Activated T-cell treated with anti-CD3 and anti-CD28 coated beads, Interleukin-2, amount 50 U/mL, for 24 hours (primary cell): ENCODE measurements around the gene MAN2B2.

Experiments used
- DNase-seq: peaks from one replicate; pipeline ENCODE4 v3.0.0-alpha.2; 2020
- H3K27ac Mint-ChIP-seq: 2 replicates; pipeline ENCODE4 v1.8.0; 2020; ENCODE audit warnings: mild to moderate bottlenecking, mixed read lengths
- H3K27me3 Mint-ChIP-seq: 2 replicates; pipeline ENCODE4 v1.8.0; 2020; ENCODE audit warnings: mixed read lengths
- H3K36me3 Mint-ChIP-seq: 2 replicates; pipeline ENCODE4 v1.8.0; 2020; ENCODE audit warnings: low read depth, mixed read lengths
- H3K4me1 Mint-ChIP-seq: 2 replicates; pipeline ENCODE4 v1.8.0; 2020; ENCODE audit warnings: low read depth, mixed read lengths
- H3K4me3 Mint-ChIP-seq: 2 replicates; pipeline ENCODE4 v1.8.0; 2020; ENCODE audit warnings: mild to moderate bottlenecking, moderate library complexity, mixed read lengths
- H3K9me3 Mint-ChIP-seq: 2 replicates; pipeline ENCODE4 v1.8.0; 2020; ENCODE audit warnings: mixed read lengths

MAN2B2 gene

DNA sequence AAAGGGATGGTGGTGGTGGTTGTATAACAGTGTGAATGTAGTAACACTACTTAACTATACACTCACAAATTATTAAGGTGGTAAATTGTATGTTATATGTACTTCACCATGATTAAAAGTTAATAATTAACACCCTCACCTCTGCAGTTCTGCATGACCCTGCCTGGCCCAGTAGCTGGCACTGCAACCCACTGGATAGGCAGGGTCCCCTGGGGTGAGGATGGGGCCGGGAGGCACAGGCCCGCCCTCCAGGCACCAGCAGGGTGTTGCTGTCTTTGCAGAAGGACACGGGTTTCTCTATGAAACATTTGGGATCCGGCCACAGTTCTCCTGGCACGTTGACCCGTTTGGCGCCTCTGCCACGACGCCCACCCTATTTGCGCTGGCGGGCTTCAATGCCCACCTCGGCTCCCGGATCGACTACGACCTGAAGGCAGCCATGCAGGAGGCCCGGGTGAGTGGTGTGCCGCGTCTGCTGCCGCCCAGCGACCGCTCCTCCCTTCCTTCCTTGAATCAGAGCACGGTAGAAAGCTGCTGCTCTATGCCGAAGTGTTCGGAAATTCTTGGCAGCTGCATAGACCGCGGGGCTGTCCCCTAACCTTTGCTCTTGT is 11.8 kb downstream of the MAN2B2 start:
- Mint-ChIP-seq H3K27me3 (no peaks in the 10 kb centered on the region), H3K9me3 (peaks cover 3% of the 10 kb centered on the region), H3K4me3 (no peak overlapping the region), H3K4me1 (no peaks in the 10 kb centered on the region), H3K36me3 (peaks cover 71% of the 10 kb centered on the region), H3K27ac (no peak overlapping the region)
- no peak for DNase-seq

DNA sequence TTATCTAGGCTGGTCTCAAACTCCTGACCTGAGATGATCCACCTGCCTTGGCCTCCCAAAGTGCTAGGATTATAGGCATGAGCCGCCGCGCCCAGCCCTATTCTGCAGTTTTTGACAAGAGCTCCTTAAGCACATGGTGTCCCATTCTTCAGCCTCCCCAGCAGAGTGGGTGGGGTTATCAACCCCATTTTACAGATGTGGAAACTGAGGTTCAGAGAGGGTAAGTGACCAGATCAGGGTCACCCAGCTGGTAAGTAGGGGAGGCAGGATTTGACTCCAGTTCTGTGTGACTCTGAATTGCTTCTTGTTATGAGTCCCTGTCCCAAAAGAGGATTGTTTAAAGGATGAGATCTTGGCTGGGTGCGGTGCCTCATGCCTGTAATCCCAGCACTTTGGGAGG is 14.5 kb downstream of the MAN2B2 start:
- H3K27ac Mint-ChIP-seq = no peak overlapping the region
- DNase-seq = no peak
- no peaks in the 10 kb centered on the region for H3K27me3 Mint-ChIP-seq
- H3K9me3 Mint-ChIP-seq = no peaks in the 10 kb centered on the region
- H3K4me1 Mint-ChIP-seq = no peaks in the 10 kb centered on the region
- peaks cover 67% of the 10 kb centered on the region for H3K36me3 Mint-ChIP-seq
- no peak overlapping the region for H3K4me3 Mint-ChIP-seq

- Mint-ChIP-seq H3K4me3 (no peak overlapping the region), H3K27ac (peak overlapping the region; percentile 44), H3K36me3 (peaks cover 70% of the 10 kb centered on the region), H3K4me1 (no peaks in the 10 kb centered on the region), H3K27me3 (no peaks in the 10 kb centered on the region), H3K9me3 (no peaks in the 10 kb centered on the region)
- no peak for DNase-seq
Observed at GRCh38 chr4:6591313-6591712, 16.3 kb downstream of the MAN2B2 start.

DNA sequence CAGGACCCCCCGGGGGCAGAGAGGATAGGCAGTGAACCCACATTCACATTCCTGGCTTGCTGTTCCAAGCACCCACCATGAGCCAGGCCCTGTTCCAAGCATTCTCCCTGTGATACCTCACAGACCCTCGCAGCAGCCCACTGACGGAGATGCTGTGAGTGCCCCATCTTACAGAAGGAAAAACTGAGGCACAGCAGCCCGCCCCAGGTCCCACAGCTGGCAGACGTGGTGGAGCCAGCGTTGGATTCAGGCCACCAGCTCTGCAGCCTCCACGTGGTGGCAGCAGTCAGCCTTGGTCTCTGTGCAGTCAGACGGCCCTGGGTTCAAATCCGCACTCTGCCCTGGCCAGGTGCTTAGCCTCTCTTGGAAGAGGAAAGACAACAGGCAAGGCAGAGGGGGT is 16.8 kb downstream of the MAN2B2 start:
- no peak overlapping the region for H3K4me3 Mint-ChIP-seq
- H3K9me3 Mint-ChIP-seq = no peaks in the 10 kb centered on the region
- no peaks in the 10 kb centered on the region for H3K27me3 Mint-ChIP-seq
- no peak for DNase-seq
- H3K36me3 Mint-ChIP-seq = peaks cover 72% of the 10 kb centered on the region
- peak overlapping the region; percentile 44 for H3K27ac Mint-ChIP-seq
- no peaks in the 10 kb centered on the region for H3K4me1 Mint-ChIP-seq

- H3K4me1 Mint-ChIP-seq = no peaks in the 10 kb centered on the region
- no peaks in the 10 kb centered on the region for H3K9me3 Mint-ChIP-seq
- H3K4me3 Mint-ChIP-seq = no peak overlapping the region
- no peaks in the 10 kb centered on the region for H3K27me3 Mint-ChIP-seq
- no peak overlapping the region for H3K27ac Mint-ChIP-seq
- DNase-seq = no peak
- H3K36me3 Mint-ChIP-seq = peaks cover 76% of the 10 kb centered on the region
Observed at GRCh38 chr4:6592804-6593563, 18.0 kb downstream of the MAN2B2 start.

DNA sequence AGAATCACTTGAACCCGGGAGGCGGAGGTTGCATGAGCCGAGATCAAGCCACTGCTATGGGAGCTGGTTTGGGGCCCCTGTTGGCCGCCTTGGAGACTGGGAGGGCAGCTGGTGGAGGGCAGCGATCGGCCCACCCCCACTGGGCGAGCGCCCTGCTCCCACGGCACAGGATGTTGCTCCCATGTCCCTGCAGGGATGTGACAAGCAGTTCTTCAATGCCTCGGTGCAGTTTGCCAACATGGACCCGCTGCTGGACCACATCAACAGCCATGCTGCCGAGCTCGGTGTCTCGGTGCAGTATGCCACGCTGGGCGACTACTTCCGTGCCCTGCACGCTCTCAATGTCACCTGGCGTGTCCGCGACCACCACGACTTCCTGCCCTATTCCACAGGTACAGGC is 19.4 kb downstream of the MAN2B2 start:
- no peaks in the 10 kb centered on the region for H3K9me3 Mint-ChIP-seq
- no peaks in the 10 kb centered on the region for H3K27me3 Mint-ChIP-seq
- no peak for DNase-seq
- H3K27ac Mint-ChIP-seq = no peak overlapping the region
- H3K36me3 Mint-ChIP-seq = peaks cover 78% of the 10 kb centered on the region
- H3K4me3 Mint-ChIP-seq = no peak overlapping the region
- no peaks in the 10 kb centered on the region for H3K4me1 Mint-ChIP-seq

GRCh38 chr4:6594826-6595355 is 19.9 kb downstream of the MAN2B2 start:
- Mint-ChIP-seq H3K27ac (no peak overlapping the region), H3K9me3 (no peaks in the 10 kb centered on the region), H3K4me3 (no peak overlapping the region), H3K4me1 (no peaks in the 10 kb centered on the region), H3K27me3 (no peaks in the 10 kb centered on the region), H3K36me3 (peaks cover 78% of the 10 kb centered on the region)
- no peak for DNase-seq

DNA sequence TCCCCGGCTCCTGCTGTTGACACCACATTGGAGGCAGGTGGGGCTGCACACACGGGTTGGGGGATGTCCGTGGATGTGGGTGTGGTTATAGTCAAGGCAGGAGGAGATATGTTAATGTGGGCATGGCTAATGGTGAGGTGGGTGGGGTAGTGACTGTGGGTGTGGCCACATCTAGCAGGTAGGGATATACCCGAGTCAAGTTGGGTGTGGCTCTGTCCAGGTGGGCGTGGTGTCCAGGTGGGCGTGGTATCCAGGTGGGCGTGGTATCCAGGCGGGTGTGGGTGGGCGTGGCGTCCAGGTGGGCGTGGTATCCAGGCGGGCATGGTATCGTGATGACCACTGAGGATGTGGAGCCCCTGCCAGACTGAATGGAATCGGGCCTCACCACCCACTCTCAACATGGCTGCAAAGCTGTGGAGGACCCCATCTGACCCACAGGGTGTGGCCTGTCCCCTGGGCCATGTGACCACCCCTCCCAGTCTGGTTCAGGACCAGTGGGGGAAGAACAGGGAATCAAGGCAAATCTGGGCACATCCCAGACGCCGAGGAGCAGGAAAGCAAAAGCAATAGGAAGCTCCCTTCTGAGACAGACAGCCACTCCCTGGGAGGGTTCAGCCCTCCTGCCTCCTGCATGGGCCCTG is 21.0 kb downstream of the MAN2B2 start:
- no peaks in the 10 kb centered on the region for H3K9me3 Mint-ChIP-seq
- no peaks in the 10 kb centered on the region for H3K4me1 Mint-ChIP-seq
- H3K4me3 Mint-ChIP-seq = no peak overlapping the region
- H3K36me3 Mint-ChIP-seq = peaks cover 80% of the 10 kb centered on the region
- no peak for DNase-seq
- H3K27ac Mint-ChIP-seq = no peak overlapping the region
- no peaks in the 10 kb centered on the region for H3K27me3 Mint-ChIP-seq

DNA sequence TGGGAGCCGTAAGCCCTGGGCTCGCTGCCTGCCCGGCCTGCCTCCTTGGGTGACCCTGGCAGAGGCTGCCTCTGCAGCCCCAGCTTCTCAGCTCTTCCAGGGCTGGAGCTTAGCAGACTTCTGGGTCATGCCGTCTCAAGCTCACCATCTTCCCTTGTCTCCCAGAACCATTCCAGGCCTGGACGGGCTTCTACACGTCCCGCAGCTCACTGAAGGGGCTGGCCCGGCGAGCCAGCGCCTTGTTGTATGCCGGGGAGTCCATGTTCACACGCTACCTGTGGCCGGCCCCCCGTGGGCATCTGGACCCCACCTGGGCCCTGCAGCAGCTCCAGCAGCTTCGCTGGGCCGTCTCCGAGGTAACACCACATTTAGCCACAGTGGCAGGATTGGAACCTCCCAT is 22.0 kb downstream of the MAN2B2 start:
- no peak for DNase-seq
- H3K4me3 Mint-ChIP-seq = no peak overlapping the region
- peaks cover 83% of the 10 kb centered on the region for H3K36me3 Mint-ChIP-seq
- H3K9me3 Mint-ChIP-seq = no peaks in the 10 kb centered on the region
- no peaks in the 10 kb centered on the region for H3K27me3 Mint-ChIP-seq
- no peak overlapping the region for H3K27ac Mint-ChIP-seq
- H3K4me1 Mint-ChIP-seq = no peaks in the 10 kb centered on the region

DNA sequence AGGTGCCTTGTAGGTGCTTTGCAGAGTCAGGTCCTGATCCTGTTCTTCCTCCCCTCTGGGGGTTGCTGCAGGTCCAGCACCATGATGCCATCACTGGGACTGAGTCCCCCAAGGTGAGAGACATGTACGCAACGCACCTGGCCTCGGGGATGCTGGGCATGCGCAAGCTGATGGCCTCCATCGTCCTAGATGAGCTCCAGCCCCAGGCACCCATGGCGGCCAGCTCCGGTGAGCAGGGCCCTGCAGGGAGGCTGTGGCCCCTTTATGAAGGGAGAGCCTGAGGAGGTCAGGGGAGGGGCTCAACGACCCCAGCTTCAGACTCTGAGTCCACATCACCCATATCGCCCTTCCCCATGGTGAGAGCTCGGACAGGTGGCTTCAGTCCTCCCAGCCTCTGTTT is 23.1 kb downstream of the MAN2B2 start:
- H3K4me1 Mint-ChIP-seq = no peaks in the 10 kb centered on the region
- no peaks in the 10 kb centered on the region for H3K9me3 Mint-ChIP-seq
- H3K27me3 Mint-ChIP-seq = no peaks in the 10 kb centered on the region
- H3K4me3 Mint-ChIP-seq = no peak overlapping the region
- H3K36me3 Mint-ChIP-seq = peaks cover 83% of the 10 kb centered on the region
- H3K27ac Mint-ChIP-seq = no peak overlapping the region
- no peak for DNase-seq

DNA sequence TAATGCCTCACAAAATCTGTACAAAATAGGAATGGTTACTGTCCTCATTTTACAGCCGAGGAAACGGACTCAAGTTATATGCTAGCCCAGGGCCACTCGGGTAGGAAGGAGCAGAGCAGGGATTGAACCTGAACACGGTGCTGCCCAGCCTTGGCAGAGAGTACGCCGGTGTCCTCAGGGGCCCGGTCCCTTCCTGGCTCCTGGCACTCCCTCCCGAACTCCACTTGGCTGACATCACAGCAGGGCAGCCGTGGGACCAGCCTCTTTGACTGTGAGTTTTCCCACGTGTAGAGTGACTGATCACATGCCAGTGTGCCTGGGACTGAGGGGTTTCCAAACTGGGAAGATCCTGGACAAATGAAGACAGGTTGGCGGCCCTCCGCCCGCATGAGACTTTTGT is 23.7 kb downstream of the MAN2B2 start:
- Mint-ChIP-seq H3K4me3 (no peak overlapping the region), H3K4me1 (no peaks in the 10 kb centered on the region), H3K27me3 (no peaks in the 10 kb centered on the region), H3K36me3 (peaks cover 83% of the 10 kb centered on the region), H3K27ac (no peak overlapping the region), H3K9me3 (no peaks in the 10 kb centered on the region)
- no peak for DNase-seq

- no peak for DNase-seq
- Mint-ChIP-seq H3K4me1 (no peaks in the 10 kb centered on the region), H3K27me3 (no peaks in the 10 kb centered on the region), H3K36me3 (peaks cover 91% of the 10 kb centered on the region), H3K4me3 (no peak overlapping the region), H3K9me3 (peaks cover 10% of the 10 kb centered on the region), H3K27ac (no peak overlapping the region)
Observed at GRCh38 chr4:6601661-6602250, 26.8 kb downstream of the MAN2B2 start.

DNA sequence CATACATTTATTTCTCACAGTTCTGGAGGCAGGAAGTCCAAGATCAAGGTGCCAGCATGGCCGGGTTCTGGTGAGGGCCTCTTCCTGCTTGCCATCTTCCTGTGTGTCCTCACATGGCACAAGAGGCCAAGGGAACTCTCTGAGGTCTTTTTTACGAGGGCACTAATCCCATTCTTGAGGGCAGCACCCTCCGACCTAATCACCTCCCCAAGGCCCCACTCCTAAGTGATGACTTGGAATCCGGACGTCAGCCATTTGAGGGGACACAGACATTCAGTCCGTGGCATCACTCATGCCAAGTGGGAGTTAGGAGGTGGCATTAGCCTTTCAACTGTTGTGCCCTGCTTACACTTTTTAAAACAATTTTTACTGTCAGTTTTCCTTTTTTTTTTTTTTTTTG is 27.3 kb downstream of the MAN2B2 start:
- DNase-seq = no peak
- H3K4me1 Mint-ChIP-seq = no peaks in the 10 kb centered on the region
- no peak overlapping the region for H3K4me3 Mint-ChIP-seq
- no peaks in the 10 kb centered on the region for H3K27me3 Mint-ChIP-seq
- H3K9me3 Mint-ChIP-seq = peaks cover 10% of the 10 kb centered on the region
- H3K36me3 Mint-ChIP-seq = peaks cover 92% of the 10 kb centered on the region
- no peak overlapping the region for H3K27ac Mint-ChIP-seq

DNA sequence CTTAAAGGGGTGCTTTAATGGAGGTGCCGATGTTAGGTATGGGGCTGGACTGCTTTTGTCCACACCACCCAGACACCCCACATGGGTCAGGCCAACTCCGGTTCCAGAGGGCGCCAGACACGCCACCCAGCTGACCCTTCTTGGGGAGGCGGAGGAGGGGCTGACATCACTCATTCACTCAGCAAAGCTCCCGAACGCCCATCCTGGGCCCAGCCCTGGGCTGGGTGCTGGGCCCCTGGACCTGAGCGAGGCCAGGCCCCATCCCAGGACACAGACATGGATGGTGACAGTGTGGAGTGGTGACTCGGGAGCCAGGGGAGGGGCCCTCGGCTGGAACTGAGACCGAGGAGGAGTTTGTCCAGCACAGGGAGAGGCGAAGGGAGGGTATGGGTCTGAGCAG is 28.1 kb downstream of the MAN2B2 start:
- Mint-ChIP-seq H3K27me3 (no peaks in the 10 kb centered on the region), H3K27ac (no peak overlapping the region), H3K9me3 (peaks cover 10% of the 10 kb centered on the region), H3K4me1 (peaks cover 7% of the 10 kb centered on the region), H3K4me3 (no peak overlapping the region), H3K36me3 (peaks cover 93% of the 10 kb centered on the region)
- DNase-seq = no peak

DNA sequence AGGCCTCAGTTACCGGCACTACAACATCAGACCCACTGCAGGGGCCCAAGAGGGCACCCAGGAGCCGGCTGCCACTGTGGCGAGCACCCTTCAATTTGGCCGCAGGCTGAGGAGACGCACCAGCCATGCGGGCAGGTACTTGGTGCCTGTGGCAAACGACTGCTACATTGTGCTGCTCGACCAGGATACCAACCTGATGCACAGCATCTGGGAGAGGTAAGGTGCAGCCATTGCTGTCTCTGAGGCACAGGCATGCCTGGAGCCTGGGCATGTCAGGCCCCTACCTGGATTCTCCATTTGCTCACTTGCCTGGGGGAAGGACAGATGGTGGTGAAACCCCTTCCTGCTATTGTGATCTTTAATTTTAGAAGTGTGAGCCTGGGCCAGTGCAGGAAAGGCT is 30.1 kb downstream of the MAN2B2 start:
- DNase-seq = no peak
- Mint-ChIP-seq H3K9me3 (peaks cover 10% of the 10 kb centered on the region), H3K36me3 (peaks cover 97% of the 10 kb centered on the region), H3K27ac (no peak overlapping the region), H3K27me3 (no peaks in the 10 kb centered on the region), H3K4me1 (peaks cover 17% of the 10 kb centered on the region), H3K4me3 (no peak overlapping the region)
